HEK293 (cell line): ENCODE results near the gene HESX1.

Source experiments
- ATF2 ChIP-seq: fragments of 450-650 bp; formaldehyde crosslinking; IDR thresholded peaks from 2 replicates; pipeline ENCODE4 v1.5.1; 2016; ENCODE audit warnings: missing biosample characterization, missing genetic modification characterization, low read depth
- CTCF ChIP-seq: fragments of 450-650 bp; formaldehyde crosslinking; IDR thresholded peaks from 2 replicates; pipeline ENCODE4 v1.5.1; 2016; ENCODE audit warnings: missing biosample characterization, missing genetic modification characterization
- WT1 ChIP-seq: fragments of 450-650 bp; formaldehyde crosslinking; IDR thresholded peaks from 2 replicates; pipeline ENCODE4 v1.5.1; 2016; ENCODE audit warnings: missing biosample characterization, missing genetic modification characterization

GRCh38 chr3:57166660-57167059, 33.1 kb downstream of the HESX1 start:
- no peak for TF ChIP-seq CTCF (tag by site-specific recombination)
- no peak for TF ChIP-seq ATF2 (tag by site-specific recombination)
- no peak for TF ChIP-seq WT1 (tag by site-specific recombination)
